GM13976 (cell line): ENCODE data around the gene CACNA2D3.

Source experiments
- DNase-seq: peaks from one replicate; pipeline ENCODE4 v3.0.0; 2012; ENCODE audit warnings: low spot score
- CTCF ChIP-seq: IDR thresholded peaks from 2 replicates; pipeline ENCODE4 v1.5.1; 2012; ENCODE audit warnings: borderline replicate concordance, mild to moderate bottlenecking; ENCODE audit not compliant: insufficient read depth; ENCODE audit errors: extremely low read depth, missing control alignments, control extremely low read depth
- in situ Hi-C: fragments of 300-500 bp; cut with MboI; formaldehyde crosslinking; loops from one replicate; pipeline ENCODE4 v1.12.0; 2022; ENCODE audit warnings: low sequenced_read_pairs, mixed read lengths, inconsistent platforms; ENCODE audit not compliant: unreplicated experiment

Gene CACNA2D3

DNA sequence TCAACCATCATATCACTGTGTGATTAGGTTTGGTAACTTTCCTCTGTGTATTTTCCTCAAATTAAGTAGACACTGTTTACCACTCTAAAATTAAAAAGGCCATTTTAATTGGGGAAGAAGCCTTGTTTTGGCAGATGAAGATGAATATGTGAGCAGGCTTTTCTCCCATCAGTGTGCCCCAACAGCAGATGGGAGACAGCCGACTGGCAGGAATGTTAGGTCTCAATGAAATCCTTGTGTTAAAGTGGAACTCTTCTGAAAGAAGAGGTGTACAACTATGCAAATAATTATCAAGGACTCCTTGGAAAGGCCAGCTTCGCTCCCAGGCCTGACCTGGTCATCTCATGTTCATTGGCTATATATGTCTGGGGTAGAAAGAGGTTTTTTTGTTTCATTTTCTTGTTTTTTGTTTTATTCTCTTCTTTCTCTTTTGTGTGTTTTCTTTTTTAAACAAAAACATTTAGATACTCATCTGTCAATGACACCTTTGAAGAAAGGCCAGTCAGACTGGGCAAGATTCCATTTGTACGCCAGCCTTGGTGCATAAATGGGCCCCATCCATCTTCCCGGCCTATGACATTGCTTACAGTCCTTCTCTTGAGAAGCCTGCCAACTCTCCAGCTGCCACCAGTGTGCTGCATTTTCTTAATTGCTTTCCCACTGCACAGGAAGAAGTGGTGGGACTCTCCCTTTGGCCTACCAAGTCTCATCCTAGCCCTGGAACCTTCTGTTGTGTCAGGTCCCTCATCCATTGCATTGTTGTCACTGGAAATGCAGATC, 779.7 kb downstream of the CACNA2D3 start:
- no peak for DNase-seq
- in situ Hi-C loops: no loop called here
- no peak for TF ChIP-seq CTCF

DNA sequence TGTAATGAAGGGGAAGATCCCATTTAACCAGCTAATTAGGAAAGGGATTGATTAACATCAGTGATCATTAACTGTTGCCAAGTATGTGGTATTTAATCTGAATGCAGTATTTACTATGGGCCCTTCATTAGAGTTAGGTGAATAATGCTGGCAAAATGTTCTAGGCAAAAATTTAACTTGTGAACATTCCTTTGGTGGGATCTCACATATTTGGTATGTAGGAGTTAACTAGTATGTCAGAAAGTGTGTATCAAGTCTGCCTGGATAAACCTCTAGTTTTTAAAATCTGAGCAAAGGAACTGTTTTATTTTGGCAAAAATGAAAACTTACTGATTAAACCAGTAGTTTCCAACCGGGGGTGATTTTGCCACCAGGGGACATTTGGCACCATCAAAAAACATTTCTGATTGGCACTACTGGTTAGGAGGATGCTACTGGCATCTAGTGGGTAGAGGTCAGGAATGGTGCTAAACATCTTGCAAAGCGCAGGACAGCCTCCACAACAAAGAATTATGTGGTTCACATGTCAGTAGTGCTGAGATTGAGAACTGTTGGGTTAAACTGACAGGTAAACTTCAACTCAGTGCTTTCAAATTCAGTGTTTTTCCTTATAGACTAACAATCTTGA, 783.0 kb downstream of the CACNA2D3 start:
- DNase-seq: no peak
- in situ Hi-C loops: no loop called here
- no peak for TF ChIP-seq CTCF

DNA sequence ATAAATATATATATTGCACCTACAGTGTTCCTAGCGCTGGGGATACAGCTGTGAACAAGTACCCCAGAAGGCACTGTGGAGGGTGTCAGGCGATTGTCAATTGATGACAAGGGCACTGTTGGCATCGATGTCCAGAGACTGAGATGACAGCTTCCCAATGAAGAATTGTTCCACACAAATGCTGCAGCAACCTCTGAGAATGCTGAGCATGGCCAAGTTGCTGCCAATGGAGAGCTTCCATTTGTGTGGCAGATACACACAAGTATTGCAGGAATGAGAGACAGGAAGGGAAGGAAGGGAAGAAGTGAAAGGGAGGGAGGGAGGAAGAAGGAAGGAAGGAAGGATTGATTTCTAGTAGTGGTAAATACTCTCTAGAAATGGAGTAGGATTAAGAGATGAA, 783.6 kb downstream of the CACNA2D3 start:
- no peak for TF ChIP-seq CTCF
- in situ Hi-C loops: no loop called here
- no peak for DNase-seq

DNA sequence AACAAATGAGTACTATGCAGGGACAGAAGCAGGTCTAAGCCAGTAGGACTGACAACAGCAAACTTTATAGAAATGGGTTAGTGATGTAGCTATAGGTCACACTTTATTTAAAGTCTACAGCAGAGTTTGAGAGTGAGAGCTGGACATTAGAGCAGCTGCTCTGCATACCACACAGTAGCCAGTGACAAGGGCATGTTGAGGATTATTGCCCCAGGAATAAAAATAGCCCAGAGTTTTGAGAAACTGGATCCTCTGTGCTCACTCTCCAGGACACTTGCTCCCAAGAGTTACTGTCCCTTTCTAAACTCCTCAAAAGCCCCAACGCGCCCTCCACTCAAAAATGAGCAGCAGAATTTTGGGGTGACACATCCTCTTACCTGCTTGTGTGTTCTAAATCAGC, 784.4 kb downstream of the CACNA2D3 start:
- in situ Hi-C loops: no loop called here
- no peak for DNase-seq
- no peak for TF ChIP-seq CTCF

- no peak for DNase-seq
- no peak for TF ChIP-seq CTCF
- in situ Hi-C loops: no loop called here
Observed at GRCh38 chr3:54909191-54909590, 786.8 kb downstream of the CACNA2D3 start.

GRCh38 chr3:54914180-54914579, 791.8 kb downstream of the CACNA2D3 start:
- in situ Hi-C loops: no loop called here
- no peak for TF ChIP-seq CTCF
- DNase-seq: no peak

- DNase-seq: no peak
- TF ChIP-seq CTCF: no peak
- in situ Hi-C loops: no loop called here
Observed at GRCh38 chr3:54915181-54915580, 792.8 kb downstream of the CACNA2D3 start.
